GM12891 (cell line): ENCODE results near the gene CCM2.

Source experiments
- POLR2A ChIP-seq: IDR thresholded peaks from 2 replicates; pipeline ENCODE4 v1.6.1; 2011; ENCODE audit warnings: low read depth, low read length, control low read depth
- POLR2AphosphoS5 ChIP-seq: IDR thresholded peaks from 2 replicates; pipeline ENCODE4 v1.6.1; 2011; ENCODE audit warnings: low read depth, low read length, control low read depth
- POU2F2 ChIP-seq: IDR thresholded peaks from 2 replicates; pipeline ENCODE4 v1.6.1; 2011; ENCODE audit warnings: low read depth, mild to moderate bottlenecking, control low read depth, low read length, moderate library complexity
- TAF1 ChIP-seq: IDR thresholded peaks from 2 replicates; pipeline ENCODE4 v1.6.1; 2011; ENCODE audit warnings: low read depth, low read length, control low read depth

GRCh38 chr7:44981035-44981706, 18.8 kb upstream of the CCM2 start:
- TF ChIP-seq POLR2AphosphoS5 (0 out of 2 replicates have a peak, but pooled peaks have one; percentile 18), POLR2A (no peak), TAF1 (no peak), POU2F2 (no peak)
